ENCODE results near the gene POLR2J.
A peak's percentile ranks its signal among the peaks of the same experiment; 100 is the strongest.
"Not testable (repeated sequence)": the region's sequence is repeated elsewhere in the genome, so short reads cannot be mapped to it uniquely, and the experiment has no call there.

Gene POLR2J

DNA sequence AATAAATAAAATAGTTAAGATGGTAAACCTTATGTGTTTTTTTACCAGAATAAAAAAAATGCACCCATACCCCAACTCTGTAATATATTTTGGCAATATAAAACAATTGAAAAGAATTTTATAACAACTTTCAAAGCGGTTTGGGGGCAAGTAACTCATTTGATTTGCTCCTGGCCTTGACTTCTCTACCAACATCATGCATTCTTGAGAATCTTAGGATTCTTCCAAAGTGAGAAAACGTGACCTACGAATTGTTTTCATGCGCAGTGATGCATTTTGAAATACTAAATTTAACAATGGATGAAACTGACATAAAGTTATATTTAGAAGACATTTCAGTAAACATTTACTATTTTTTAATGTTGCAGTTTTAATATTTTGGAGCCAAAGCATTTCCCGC lies 42.1 kb upstream of the POLR2J start:
- H4K91ac ChIP-seq (ENCODE audit: low read depth, low read length); H3K36me3 ChIP-seq (ENCODE audit: control insufficient read depth in 1 of 2, insufficient read depth in 2 of 2, low read length in 2 of 2); H3K4me3 ChIP-seq (ENCODE audit: low read depth, low read length); H3K27me3 ChIP-seq (ENCODE audit: insufficient read depth, low read length); H3K9me3 ChIP-seq (ENCODE audit: insufficient read depth, low read depth, low read length); H2BK5ac ChIP-seq (ENCODE audit: low read depth, low read length, poor library complexity); H4K12ac ChIP-seq (ENCODE audit: low read depth, low read length); H3K79me2 ChIP-seq (ENCODE audit: control insufficient read depth, insufficient read depth, low read length, poor library complexity); H3K4ac ChIP-seq (ENCODE audit: low read depth, low read length); H3K79me1 ChIP-seq (ENCODE audit: low read length); H4K8ac ChIP-seq (ENCODE audit: low read depth, low read length); H2BK12ac ChIP-seq (ENCODE audit: low read length); DNase-seq; H2BK120ac ChIP-seq (ENCODE audit: insufficient read depth, low read length, poor library complexity); H3K27ac ChIP-seq (ENCODE audit: low read depth, low read length); H3K18ac ChIP-seq (ENCODE audit: low read length); H3K23ac ChIP-seq (ENCODE audit: low read length); H3K4me2 ChIP-seq (ENCODE audit: low read length); H3K4me1 ChIP-seq (ENCODE audit: control insufficient read depth in 1 of 2, insufficient read depth in 2 of 2, low read length in 2 of 2); H2AFZ ChIP-seq (ENCODE audit: insufficient read depth, low read length, poor library complexity); H3K14ac ChIP-seq (ENCODE audit: low read length); H2AK5ac ChIP-seq (ENCODE audit: low read length); H3K9ac ChIP-seq (ENCODE audit: low read length): not testable (repeated sequence)
- no CpG with 5 or more reads among the region's 5 CpGs for WGBS (ENCODE audit: extremely low coverage, insufficient coverage, insufficient read length)

DNA sequence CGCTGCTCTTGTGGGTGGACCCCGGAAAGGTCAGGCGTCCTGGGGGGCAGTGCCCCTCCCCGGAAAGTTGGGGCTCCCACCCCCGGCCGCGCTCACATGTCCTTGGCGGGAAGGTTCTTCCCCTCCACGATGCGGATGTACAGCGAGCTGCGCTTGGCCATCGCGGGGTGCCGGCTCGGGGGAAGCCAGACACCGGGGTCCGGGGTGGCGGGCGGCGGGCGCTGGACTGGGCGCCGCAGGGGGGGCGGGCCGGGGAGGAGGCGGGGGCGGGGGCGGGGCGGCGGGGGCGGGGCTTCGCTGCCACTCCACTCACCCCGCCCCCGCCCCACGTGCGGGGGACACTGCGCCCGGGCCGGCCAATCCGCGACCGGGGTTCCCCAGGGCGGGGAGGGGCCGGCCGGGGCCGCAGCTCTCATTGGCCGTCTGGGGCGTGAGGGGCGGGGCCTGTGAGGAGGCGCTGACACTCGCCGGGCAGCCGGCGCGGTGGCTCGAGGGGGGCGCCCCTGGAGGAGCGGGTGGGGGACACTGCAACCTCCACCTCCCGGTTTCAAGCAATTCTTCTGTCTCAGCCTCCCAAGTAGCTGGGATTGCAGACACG lies 38.9 kb upstream of the POLR2J start, which contains the start of gene RASA4B:
RASA4B (minus strand) TSS at position 228 of the 598 bp plus-strand sequence; CDS start at position 161, 67 bp downstream.
- no CpG with 5 or more reads among the region's 61 CpGs for WGBS (ENCODE audit: extremely low coverage, insufficient coverage, insufficient read length)
- H3K18ac ChIP-seq (ENCODE audit: low read length); H2BK12ac ChIP-seq (ENCODE audit: low read length); H2AFZ ChIP-seq (ENCODE audit: insufficient read depth, low read length, poor library complexity); H3K4me1 ChIP-seq (ENCODE audit: control insufficient read depth in 1 of 2, insufficient read depth in 2 of 2, low read length in 2 of 2); H2BK120ac ChIP-seq (ENCODE audit: insufficient read depth, low read length, poor library complexity); H4K12ac ChIP-seq (ENCODE audit: low read depth, low read length); H3K36me3 ChIP-seq (ENCODE audit: control insufficient read depth in 1 of 2, insufficient read depth in 2 of 2, low read length in 2 of 2); H3K4ac ChIP-seq (ENCODE audit: low read depth, low read length); H2BK5ac ChIP-seq (ENCODE audit: low read depth, low read length, poor library complexity); H3K9ac ChIP-seq (ENCODE audit: low read length); H3K4me3 ChIP-seq (ENCODE audit: low read depth, low read length); H3K27ac ChIP-seq (ENCODE audit: low read depth, low read length); H4K91ac ChIP-seq (ENCODE audit: low read depth, low read length); H3K9me3 ChIP-seq (ENCODE audit: insufficient read depth, low read depth, low read length); H3K79me1 ChIP-seq (ENCODE audit: low read length); H3K27me3 ChIP-seq (ENCODE audit: insufficient read depth, low read length); H4K8ac ChIP-seq (ENCODE audit: low read depth, low read length); H3K23ac ChIP-seq (ENCODE audit: low read length); H3K4me2 ChIP-seq (ENCODE audit: low read length); H3K79me2 ChIP-seq (ENCODE audit: control insufficient read depth, insufficient read depth, low read length, poor library complexity); H2AK5ac ChIP-seq (ENCODE audit: low read length); H3K14ac ChIP-seq (ENCODE audit: low read length): not testable (repeated sequence)
- peak in 1 of 2 donors; percentile 0 for DNase-seq

DNA sequence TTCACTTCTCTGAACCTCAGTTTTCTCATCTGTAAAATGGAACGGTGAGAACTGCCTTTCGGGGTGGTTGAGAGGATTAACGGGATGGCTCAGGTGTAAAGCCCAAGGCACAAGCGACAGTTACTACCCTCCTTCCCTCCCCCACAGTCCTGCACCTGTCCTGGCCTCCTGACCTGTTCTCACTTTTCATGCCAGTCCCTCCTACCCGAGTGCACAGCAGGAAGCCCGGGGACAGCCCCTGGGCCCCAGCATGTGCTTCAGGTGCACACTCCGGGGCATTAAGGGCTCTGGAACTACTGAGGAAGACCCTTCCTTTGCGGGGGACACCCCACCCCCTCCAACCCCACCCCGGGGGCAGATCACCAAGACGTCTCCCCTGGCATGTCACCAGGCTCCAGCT lies 38.2 kb upstream of the POLR2J start:
- not testable (repeated sequence) for H3K36me3 ChIP-seq (ENCODE audit: control insufficient read depth in 1 of 2, insufficient read depth in 2 of 2, low read length in 2 of 2); H2BK120ac ChIP-seq (ENCODE audit: insufficient read depth, low read length, poor library complexity)

DNA sequence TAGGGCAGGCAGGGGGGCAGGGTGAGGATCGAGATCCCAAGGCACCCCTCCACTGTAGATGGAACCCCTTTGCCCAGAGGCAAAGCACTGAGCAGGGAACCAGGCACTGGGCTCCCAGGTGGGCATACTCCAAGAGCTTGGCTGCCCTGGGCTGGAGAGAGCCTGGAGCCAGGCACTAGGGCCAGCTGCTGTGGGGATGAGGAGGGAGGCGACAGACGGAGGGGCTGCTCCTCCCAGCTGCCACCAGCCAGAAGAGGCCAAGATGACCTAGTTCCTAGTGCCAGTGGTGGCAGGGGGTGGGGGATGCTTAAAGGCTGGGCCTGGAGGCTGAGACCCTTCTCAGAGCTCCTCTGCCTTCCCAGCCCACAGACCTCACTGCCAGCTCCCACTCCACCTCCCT lies 37.2 kb upstream of the POLR2J start:
- DNase-seq; H4K8ac ChIP-seq (ENCODE audit: low read depth, low read length); H2BK12ac ChIP-seq (ENCODE audit: low read length); H3K4me3 ChIP-seq (ENCODE audit: low read depth, low read length); H3K79me1 ChIP-seq (ENCODE audit: low read length); H3K18ac ChIP-seq (ENCODE audit: low read length); H3K23ac ChIP-seq (ENCODE audit: low read length); H4K91ac ChIP-seq (ENCODE audit: low read depth, low read length); H3K9me3 ChIP-seq (ENCODE audit: insufficient read depth, low read depth, low read length); H3K27me3 ChIP-seq (ENCODE audit: insufficient read depth, low read length); H3K4me2 ChIP-seq (ENCODE audit: low read length); H4K12ac ChIP-seq (ENCODE audit: low read depth, low read length); H3K4ac ChIP-seq (ENCODE audit: low read depth, low read length); H3K4me1 ChIP-seq (ENCODE audit: control insufficient read depth in 1 of 2, insufficient read depth in 2 of 2, low read length in 2 of 2); H2BK120ac ChIP-seq (ENCODE audit: insufficient read depth, low read length, poor library complexity); H3K36me3 ChIP-seq (ENCODE audit: control insufficient read depth in 1 of 2, insufficient read depth in 2 of 2, low read length in 2 of 2); H3K79me2 ChIP-seq (ENCODE audit: control insufficient read depth, insufficient read depth, low read length, poor library complexity); H3K14ac ChIP-seq (ENCODE audit: low read length); H2AK5ac ChIP-seq (ENCODE audit: low read length); H2BK5ac ChIP-seq (ENCODE audit: low read depth, low read length, poor library complexity); H3K9ac ChIP-seq (ENCODE audit: low read length); H2AFZ ChIP-seq (ENCODE audit: insufficient read depth, low read length, poor library complexity); H3K27ac ChIP-seq (ENCODE audit: low read depth, low read length): not testable (repeated sequence)
- no CpG with 5 or more reads among the region's 3 CpGs for WGBS (ENCODE audit: extremely low coverage, insufficient coverage, insufficient read length)

More for the DNA sequence above, 38.2 kb upstream of the POLR2J start:
- H3K4me1 ChIP-seq (ENCODE audit: control insufficient read depth in 1 of 2, insufficient read depth in 2 of 2, low read length in 2 of 2); H2AK5ac ChIP-seq (ENCODE audit: low read length); H3K14ac ChIP-seq (ENCODE audit: low read length); H3K4ac ChIP-seq (ENCODE audit: low read depth, low read length); H3K79me1 ChIP-seq (ENCODE audit: low read length); H3K23ac ChIP-seq (ENCODE audit: low read length); H4K12ac ChIP-seq (ENCODE audit: low read depth, low read length); H3K27me3 ChIP-seq (ENCODE audit: insufficient read depth, low read length); H3K27ac ChIP-seq (ENCODE audit: low read depth, low read length); H3K4me2 ChIP-seq (ENCODE audit: low read length); H3K18ac ChIP-seq (ENCODE audit: low read length); H3K4me3 ChIP-seq (ENCODE audit: low read depth, low read length); H3K9me3 ChIP-seq (ENCODE audit: insufficient read depth, low read depth, low read length); H2BK5ac ChIP-seq (ENCODE audit: low read depth, low read length, poor library complexity); H2AFZ ChIP-seq (ENCODE audit: insufficient read depth, low read length, poor library complexity); H3K9ac ChIP-seq (ENCODE audit: low read length); H4K91ac ChIP-seq (ENCODE audit: low read depth, low read length); H2BK12ac ChIP-seq (ENCODE audit: low read length); H3K79me2 ChIP-seq (ENCODE audit: control insufficient read depth, insufficient read depth, low read length, poor library complexity); H4K8ac ChIP-seq (ENCODE audit: low read depth, low read length); DNase-seq: not testable (repeated sequence)
- no CpG with 5 or more reads among the region's 10 CpGs for WGBS (ENCODE audit: extremely low coverage, insufficient coverage, insufficient read length)
